Chondrocyte (in vitro differentiated cells): ENCODE results near the gene PRRX1. TPM values are rescaled to one million over a fixed set of nuclear protein-coding genes. Genes with fewer than 3 reads are reported as not detected.
A peak's percentile ranks its signal among the peaks of the same experiment; 100 is the strongest.

Experiments
- DNase-seq: peaks from one replicate; pipeline ENCODE4 v3.0.0; 2021; ENCODE audit warnings: mixed read lengths, low spot score
- H3K27ac Mint-ChIP-seq: one replicate; pipeline ENCODE4 v1.8.0; 2021; ENCODE audit warnings: mild to moderate bottlenecking, moderate library complexity, mixed read lengths; ENCODE audit not compliant: unreplicated experiment
- H3K27me3 Mint-ChIP-seq: 2 replicates; pipeline ENCODE4 v1.8.0; 2021; ENCODE audit warnings: low read depth, mixed read lengths
- H3K36me3 Mint-ChIP-seq: 2 replicates; pipeline ENCODE4 v1.8.0; 2021; ENCODE audit warnings: low read depth, mixed read lengths
- H3K4me1 Mint-ChIP-seq: 2 replicates; pipeline ENCODE4 v1.8.0; 2021; ENCODE audit warnings: low read depth, mild to moderate bottlenecking, mixed read lengths
- H3K4me3 Mint-ChIP-seq: one replicate; pipeline ENCODE4 v1.8.0; 2021; ENCODE audit warnings: mild to moderate bottlenecking, moderate library complexity, mixed read lengths; ENCODE audit not compliant: unreplicated experiment
- H3K9me3 Mint-ChIP-seq: 2 replicates; pipeline ENCODE4 v1.8.0; 2021; ENCODE audit warnings: low read depth, mixed read lengths
- CTCF ChIP-seq: fragments of 200-600 bp; sonication (generic); IDR thresholded peaks from 2 replicates; pipeline ENCODE4 v1.5.0; 2021; ENCODE audit warnings: antibody characterized with exemption, mild to moderate bottlenecking, moderate library complexity
- total RNA-seq: library from RNA; stranded (reverse); gene quantifications from 3 replicates; pipeline ENCODE4 v1.2.1, GENCODE V29; 2021

Gene PRRX1
- total RNA-seq, 1 donor from 2014 or later, result 158 TPM

- H3K36me3 Mint-ChIP-seq, result no peaks in the 10 kb centered on the region
- no peaks in the 10 kb centered on the region for H3K9me3 Mint-ChIP-seq
- DNase-seq, result no peak
- H3K4me3 Mint-ChIP-seq, result no peak overlapping the region
- no peaks in the 10 kb centered on the region for H3K27me3 Mint-ChIP-seq
- TF ChIP-seq CTCF, result no peak
- peaks cover 89% of the 10 kb centered on the region for H3K4me1 Mint-ChIP-seq
- H3K27ac Mint-ChIP-seq, result peak overlapping the region; percentile 36
Measured at GRCh38 chr1:170701962-170702361, 38.0 kb downstream of the PRRX1 start.

GRCh38 chr1:170703591-170703990 is 39.7 kb downstream of the PRRX1 start:
- no peak for TF ChIP-seq CTCF
- H3K4me3 Mint-ChIP-seq, result no peak overlapping the region
- no peaks in the 10 kb centered on the region for H3K27me3 Mint-ChIP-seq
- peaks cover 93% of the 10 kb centered on the region for H3K4me1 Mint-ChIP-seq
- no peaks in the 10 kb centered on the region for H3K36me3 Mint-ChIP-seq
- peak overlapping the region; percentile 62 for H3K27ac Mint-ChIP-seq
- H3K9me3 Mint-ChIP-seq, result no peaks in the 10 kb centered on the region
- DNase-seq, result no peak

GRCh38 chr1:170704256-170704655 is 40.3 kb downstream of the PRRX1 start:
- Mint-ChIP-seq H3K9me3 (peaks cover 2% of the 10 kb centered on the region), H3K27ac (peak overlapping the region; percentile 49), H3K27me3 (no peaks in the 10 kb centered on the region), H3K4me3 (no peak overlapping the region), H3K36me3 (no peaks in the 10 kb centered on the region), H3K4me1 (peaks cover 93% of the 10 kb centered on the region)
- no peak for TF ChIP-seq CTCF
- DNase-seq, result no peak

- Mint-ChIP-seq H3K27me3 (no peaks in the 10 kb centered on the region), H3K27ac (peak overlapping the region; percentile 99), H3K4me3 (no peak overlapping the region), H3K36me3 (no peaks in the 10 kb centered on the region), H3K9me3 (peaks cover 2% of the 10 kb centered on the region), H3K4me1 (peaks cover 91% of the 10 kb centered on the region)
- no peak for DNase-seq
- TF ChIP-seq CTCF, result no peak
Measured at GRCh38 chr1:170705981-170706380, 42.0 kb downstream of the PRRX1 start.

- DNase-seq, result no peak
- Mint-ChIP-seq H3K4me1 (peaks cover 93% of the 10 kb centered on the region), H3K4me3 (no peak overlapping the region), H3K36me3 (peaks cover 1% of the 10 kb centered on the region), H3K27me3 (no peaks in the 10 kb centered on the region), H3K27ac (peak overlapping the region; percentile 99), H3K9me3 (peaks cover 7% of the 10 kb centered on the region)
- no peak for TF ChIP-seq CTCF
Measured at GRCh38 chr1:170707117-170707516, 43.2 kb downstream of the PRRX1 start.
